Gastroesophageal sphincter (tissue), 4 donors: ENCODE data around the gene MDGA2. TPM values are rescaled to one million over a fixed set of nuclear protein-coding genes. Genes with fewer than 3 reads are reported as not detected.
"Not testable (repeated sequence)": the region's sequence is repeated elsewhere in the genome, so short reads cannot be mapped to it uniquely, and the experiment has no call there.

Source experiments
- ATAC-seq: fragments of 150-250 bp; one replicate; pipeline ENCODE4 v1.9.1; 2016; ENCODE audit warnings: mild to moderate bottlenecking, moderate library complexity
- H3K27ac ChIP-seq, 4 donors: fragments of 200-600 bp; sonication (generic) in 3 of 4; 1 replicate in 3 of 4; 2 replicates in 1 of 4; pipeline ENCODE4 v1.5.1; 2016 to 2019
- H3K27me3 ChIP-seq: fragments of 200-600 bp; sonication (generic); one replicate; pipeline ENCODE4 v1.5.1; 2019
- H3K36me3 ChIP-seq, 2 donors: fragments of 200-600 bp; sonication (generic); one replicate each; pipeline ENCODE4 v1.5.1; 2019; ENCODE audit warnings: control low read depth in 1 of 2
- H3K4me1 ChIP-seq, 3 donors: fragments of 200-600 bp; sonication (generic); 1 replicate in 2 of 3; 2 replicates in 1 of 3; pipeline ENCODE4 v1.5.1; 2016 to 2019; ENCODE audit warnings: control low read depth in 2 of 3
- H3K4me3 ChIP-seq, 2 donors: fragments of 200-600 bp; sonication (generic); one replicate each; pipeline ENCODE4 v1.5.1; 2019; ENCODE audit warnings: mild to moderate bottlenecking in 1 of 2, moderate library complexity in 1 of 2
- H3K9me3 ChIP-seq, 3 donors: fragments of 200-600 bp; sonication (generic); one replicate each; pipeline ENCODE4 v1.5.1; 2017 to 2019; ENCODE audit warnings: control low read depth in 2 of 3
- CTCF ChIP-seq, 4 experiments: fragments of 200-600 bp in 2 of 4; fragments of 450-650 bp in 2 of 4; sonication (generic) in 1 of 4; IDR thresholded peaks; one replicate each; pipeline ENCODE4 v1.5.1; 2017 to 2019; ENCODE audit warnings: antibody characterized with exemption in 4 of 4, mild to moderate bottlenecking in 2 of 4, moderate library complexity in 2 of 4
- EP300 ChIP-seq: sonication (generic); formaldehyde crosslinking; IDR thresholded peaks from one replicate; pipeline ENCODE4 v1.6.1; 2017; ENCODE audit warnings: antibody characterized with exemption, mild to moderate bottlenecking
- POLR2A ChIP-seq, 2 donors: fragments of 450-650 bp; IDR thresholded peaks; one replicate each; pipeline ENCODE4 v1.6.1; 2017; ENCODE audit warnings: antibody characterized with exemption in 2 of 2, mild to moderate bottlenecking in 2 of 2, moderate library complexity in 1 of 2
- POLR2AphosphoS5 ChIP-seq: sonication (generic); formaldehyde crosslinking; IDR thresholded peaks from one replicate; pipeline ENCODE4 v1.6.1; 2017; ENCODE audit warnings: antibody characterized with exemption
- WGBS, 2 donors: methylation state at CpG; one replicate each; pipeline ENCODE4 v1.1.5; 2018; ENCODE audit warnings: low coverage in 1 of 2; 5-methylcytosine and 5-hydroxymethylcytosine counted together
- total RNA-seq, 4 donors: library from RNA; depleted of rRNA; stranded (reverse); fragments of >200 nt; gene quantifications; one replicate each; pipeline ENCODE4 v1.1.0, GENCODE V29; 2016

Gene MDGA2
- total RNA-seq, 4 donors from 2014 or later = 0.40 TPM; not detected in 3

- no peak for TF ChIP-seq CTCF (IDR thresholded peaks at IDR 0.05)
- no peak for TF ChIP-seq POLR2A (IDR thresholded peaks at IDR 0.05)
- no peak for TF ChIP-seq EP300
- TF ChIP-seq POLR2AphosphoS5 = no peak
- no peak overlapping the region for H3K27ac ChIP-seq
- H3K36me3 ChIP-seq = no peaks in the 10 kb centered on the region
- H3K4me3 ChIP-seq = no peak overlapping the region
- ATAC-seq = no peak
- WGBS, 2 donors = 89 to 100% methylated on average over 1 of the region's 1 CpG
- no peaks in the 10 kb centered on the region for H3K9me3 ChIP-seq
- H3K4me1 ChIP-seq = no peaks in the 10 kb centered on the region
- H3K27me3 ChIP-seq = no peaks in the 10 kb centered on the region
Measured at GRCh38 chr14:47284283-47284682, 391.1 kb downstream of the MDGA2 start.

- not testable (repeated sequence) for H3K9me3 ChIP-seq, H3K27ac ChIP-seq, H3K4me1 ChIP-seq, H3K36me3 ChIP-seq, H3K4me3 ChIP-seq, ATAC-seq, H3K27me3 ChIP-seq
- 89% methylated on average over 12 of the region's 16 CpGs; no CpG with 5 or more reads in 1 of the 2 donors for WGBS, 2 donors
Measured at GRCh38 chr14:47281761-47282160, 393.6 kb downstream of the MDGA2 start.

GRCh38 chr14:47278233-47278842, 397.1 kb downstream of the MDGA2 start:
- TF ChIP-seq EP300 (no peak), POLR2AphosphoS5 (no peak), POLR2A (IDR thresholded peaks at IDR 0.05) (no peak), CTCF (IDR thresholded peaks at IDR 0.05) (peak in 2 of 4 experiments; percentile 8 to 64)
- Histone ChIP-seq H3K27ac (no peak overlapping the region), H3K27me3 (no peaks in the 10 kb centered on the region), H3K36me3 (no peaks in the 10 kb centered on the region), H3K4me3 (no peak overlapping the region), H3K9me3 (no peaks in the 10 kb centered on the region), H3K4me1 (no peaks in the 10 kb centered on the region)
- ATAC-seq = no peak
- 31 to 32% methylated on average over 5 of the region's 5 CpGs for WGBS, 2 donors

- TF ChIP-seq EP300 (no peak), POLR2A (IDR thresholded peaks at IDR 0.05) (no peak), CTCF (IDR thresholded peaks at IDR 0.05) (no peak), POLR2AphosphoS5 (no peak)
- no peaks in the 10 kb centered on the region for H3K4me1 ChIP-seq
- H3K27me3 ChIP-seq = no peaks in the 10 kb centered on the region
- 93% methylated on average over 1 of the region's 1 CpG; no CpG with 5 or more reads in 1 of the 2 donors for WGBS, 2 donors
- ATAC-seq = no peak
- H3K4me3 ChIP-seq = no peak overlapping the region
- no peaks in the 10 kb centered on the region for H3K9me3 ChIP-seq
- no peak overlapping the region for H3K27ac ChIP-seq
- H3K36me3 ChIP-seq = no peaks in the 10 kb centered on the region
Measured at GRCh38 chr14:47277703-47278102, 397.7 kb downstream of the MDGA2 start.

- H3K27me3 ChIP-seq = no peaks in the 10 kb centered on the region
- no peaks in the 10 kb centered on the region for H3K4me1 ChIP-seq
- H3K9me3 ChIP-seq = no peaks in the 10 kb centered on the region
- no peaks in the 10 kb centered on the region for H3K36me3 ChIP-seq
- H3K27ac ChIP-seq = no peak overlapping the region
- no peak overlapping the region for H3K4me3 ChIP-seq
- ATAC-seq = no peak
- 78 to 93% methylated on average over 2 to 3 of the region's 3 CpGs for WGBS, 2 donors
- TF ChIP-seq EP300 = no peak
- no peak for TF ChIP-seq POLR2AphosphoS5
- no peak for TF ChIP-seq POLR2A (IDR thresholded peaks at IDR 0.05)
- TF ChIP-seq CTCF (IDR thresholded peaks at IDR 0.05) = no peak
Measured at GRCh38 chr14:47276931-47277330, 398.5 kb downstream of the MDGA2 start.
